Activated CD8-positive, alpha-beta memory T cell treated with anti-CD3 and anti-CD28 coated beads, Interleukin-2, amount 50 U/mL, for 1 hour (primary cell): ENCODE results near the gene CRYBG3.

Source experiments
- DNase-seq: peaks from one replicate; pipeline ENCODE4 v3.0.0-alpha.2; 2020; ENCODE audit errors: extremely low read depth

Gene CRYBG3

DNA sequence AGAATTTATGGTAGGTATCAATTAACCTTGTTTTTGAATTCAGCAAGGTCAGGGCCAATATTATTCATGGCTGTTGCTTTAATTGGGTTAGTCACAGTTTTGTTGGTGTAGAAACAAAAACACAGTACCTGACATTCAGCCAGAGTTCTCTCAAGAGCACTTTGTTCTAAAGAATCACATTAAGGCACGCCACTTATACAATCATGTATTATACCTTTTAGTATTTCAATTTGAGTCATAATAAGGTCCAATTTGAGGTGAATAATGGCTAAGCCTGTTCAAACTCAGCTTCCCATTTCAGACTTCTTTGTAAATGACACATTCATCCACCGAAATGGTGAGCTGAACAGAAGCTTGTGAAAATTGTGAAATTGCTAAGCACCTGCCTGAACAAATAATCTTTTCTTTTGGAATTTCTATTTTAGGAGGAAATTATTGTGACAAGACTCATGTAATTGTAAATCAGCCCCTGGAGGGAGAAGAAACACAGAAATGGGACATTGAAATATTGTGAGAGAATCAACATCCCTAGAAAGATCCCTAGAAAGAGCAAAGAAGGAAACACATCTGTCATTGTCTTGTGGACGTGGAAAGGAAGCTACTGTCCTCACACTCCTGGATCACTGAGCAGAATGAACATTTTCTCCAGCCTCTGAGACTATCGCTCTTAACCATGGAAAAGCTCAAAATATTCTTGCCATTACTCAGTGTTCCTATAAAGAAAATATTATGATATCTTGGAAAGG, 121.2 kb downstream of the CRYBG3 start:
- DNase-seq: no peak

DNA sequence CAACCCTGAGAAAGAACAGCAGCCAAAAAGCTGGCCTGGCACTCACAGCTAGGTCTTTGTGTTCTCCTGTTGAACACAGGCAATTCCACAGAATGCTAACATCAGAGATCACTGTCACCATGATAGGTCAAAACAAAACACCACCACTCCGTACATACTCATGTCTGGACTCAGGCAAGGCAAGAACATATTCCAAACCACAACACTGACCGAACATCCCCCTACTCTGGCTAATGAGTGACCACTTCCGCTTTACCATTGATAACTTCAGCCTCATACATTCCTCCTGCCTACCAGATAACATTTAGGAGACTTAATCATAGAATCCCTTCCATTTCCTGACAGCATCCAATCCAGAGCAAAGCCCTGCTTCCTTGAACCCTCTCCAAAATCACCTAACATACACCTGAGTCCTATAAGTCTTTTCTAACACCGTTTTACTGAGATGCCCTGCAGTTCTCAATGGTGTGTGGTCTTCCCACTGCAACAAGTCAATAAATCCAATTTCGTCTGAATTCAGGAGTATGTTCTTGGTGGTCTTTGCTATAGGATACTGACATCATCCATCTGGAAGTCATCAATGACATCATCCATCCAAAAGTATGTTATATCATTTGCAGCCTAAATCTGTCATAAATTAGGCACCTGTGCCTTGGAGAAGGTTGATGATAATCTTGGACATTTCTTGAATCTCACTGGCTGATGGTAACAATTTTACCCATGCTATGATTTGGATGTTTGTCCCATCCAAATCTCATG, 126.7 kb downstream of the CRYBG3 start:
- no peak for DNase-seq

GRCh38 chr3:97949110-97949485, 127.3 kb downstream of the CRYBG3 start:
- DNase-seq: no peak

DNA sequence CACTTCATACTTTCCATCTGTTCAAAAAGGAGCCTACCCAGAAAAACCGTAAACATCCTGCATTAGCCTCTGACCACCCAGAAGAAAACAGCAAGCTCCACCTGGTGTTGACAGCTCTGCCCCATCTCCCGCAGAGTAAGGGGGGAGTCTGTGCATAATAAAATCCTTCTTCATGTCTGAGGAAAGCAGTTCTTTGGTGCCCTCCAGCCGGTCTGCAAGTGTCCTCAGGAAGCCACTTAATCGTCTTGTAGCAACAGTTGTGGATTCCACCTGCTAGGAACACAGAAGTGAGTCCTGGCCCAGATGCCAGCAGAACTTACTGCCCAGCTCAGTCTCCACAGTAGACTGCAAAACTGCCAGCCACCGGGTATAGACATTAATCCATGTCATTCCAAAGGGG, 127.9 kb downstream of the CRYBG3 start:
- no peak for DNase-seq

DNA sequence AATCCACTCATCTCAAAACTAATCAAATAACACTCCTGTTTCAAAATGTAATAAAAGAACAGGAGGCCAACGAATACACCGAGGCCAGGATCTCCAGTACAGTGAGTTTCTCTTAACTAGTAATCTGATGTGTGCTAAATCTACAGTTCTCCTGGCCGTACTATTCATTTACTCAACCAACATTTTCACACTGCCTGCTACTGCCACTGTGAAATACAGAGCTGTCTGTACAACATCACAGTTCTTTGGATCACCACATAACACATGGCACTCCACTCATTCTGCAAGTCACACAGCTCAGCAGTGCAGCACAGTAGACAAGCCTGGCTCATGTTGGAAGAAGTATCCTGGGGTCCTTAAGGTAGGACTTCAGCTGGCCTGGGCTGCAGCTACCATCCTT, 128.5 kb downstream of the CRYBG3 start:
- no peak for DNase-seq

DNA sequence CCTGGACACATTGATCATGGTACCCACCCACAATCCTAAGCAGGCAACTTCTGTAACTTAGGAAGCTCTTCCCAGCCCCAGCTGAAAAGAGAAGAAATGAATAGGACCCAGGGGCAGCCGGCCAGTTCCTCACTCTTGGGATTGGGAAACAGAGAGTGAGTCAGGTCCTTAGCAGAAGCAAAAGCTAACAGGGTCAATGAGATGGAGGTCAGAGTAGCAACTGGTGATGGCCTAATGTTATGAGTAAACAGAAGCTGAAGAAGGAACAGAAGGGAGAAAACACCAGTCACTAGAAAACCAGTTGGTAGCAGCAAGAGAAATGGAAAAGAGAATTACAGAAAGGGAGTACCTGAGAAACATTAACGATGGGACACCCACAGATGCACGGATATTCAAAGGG, 130.5 kb downstream of the CRYBG3 start:
- DNase-seq: no peak

GRCh38 chr3:97952872-97953271, 131.1 kb downstream of the CRYBG3 start:
- no peak for DNase-seq

DNA sequence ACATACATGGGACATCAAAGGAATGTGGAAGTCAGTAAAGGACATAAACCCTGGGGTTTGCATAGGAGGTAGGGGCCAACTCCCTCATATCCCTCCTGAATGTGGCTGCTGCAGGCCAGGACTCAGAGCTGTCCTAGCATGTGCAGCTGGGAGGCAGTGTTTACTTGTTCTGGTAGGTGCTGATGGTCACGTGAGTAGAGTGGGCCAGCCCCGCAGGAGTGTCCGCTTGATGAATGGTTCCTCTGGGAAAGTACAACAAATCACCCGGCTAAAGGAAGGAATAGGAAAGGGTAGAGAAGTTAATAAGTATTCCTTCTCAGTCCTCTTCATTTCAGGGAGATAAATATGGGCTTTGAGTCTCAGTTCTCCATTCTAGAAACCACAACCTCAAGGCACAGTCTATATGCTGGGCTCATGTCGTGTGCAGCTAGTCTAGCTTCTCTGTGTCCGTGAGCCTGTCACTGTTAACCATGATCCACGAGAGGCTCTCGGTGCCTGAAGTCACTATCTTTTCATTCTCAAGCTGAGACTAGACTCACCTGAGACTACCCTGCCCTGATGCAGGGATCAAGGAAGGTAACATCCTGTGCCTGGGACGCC, 132.5 kb downstream of the CRYBG3 start:
- no peak for DNase-seq

DNA sequence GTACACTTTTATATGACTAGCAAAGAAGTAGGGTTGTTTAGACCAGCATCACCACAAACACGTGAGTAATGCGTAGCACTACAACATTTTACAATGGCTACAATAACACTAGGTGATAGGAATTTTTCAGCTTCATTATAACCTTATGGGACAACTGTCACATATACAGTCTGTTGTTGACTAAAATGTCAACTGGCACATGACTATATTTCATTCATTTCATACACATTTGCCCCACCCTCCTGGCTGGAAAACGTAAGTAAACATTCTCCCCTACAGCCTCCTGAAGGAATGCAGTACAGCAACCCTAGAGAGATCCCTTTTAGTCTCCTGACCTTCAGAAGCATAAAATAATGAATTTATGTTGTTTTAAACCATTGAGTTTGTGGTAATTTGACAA, 134.2 kb downstream of the CRYBG3 start:
- DNase-seq: no peak

GRCh38 chr3:97957617-97958311, 136.0 kb downstream of the CRYBG3 start:
- DNase-seq: no peak

DNA sequence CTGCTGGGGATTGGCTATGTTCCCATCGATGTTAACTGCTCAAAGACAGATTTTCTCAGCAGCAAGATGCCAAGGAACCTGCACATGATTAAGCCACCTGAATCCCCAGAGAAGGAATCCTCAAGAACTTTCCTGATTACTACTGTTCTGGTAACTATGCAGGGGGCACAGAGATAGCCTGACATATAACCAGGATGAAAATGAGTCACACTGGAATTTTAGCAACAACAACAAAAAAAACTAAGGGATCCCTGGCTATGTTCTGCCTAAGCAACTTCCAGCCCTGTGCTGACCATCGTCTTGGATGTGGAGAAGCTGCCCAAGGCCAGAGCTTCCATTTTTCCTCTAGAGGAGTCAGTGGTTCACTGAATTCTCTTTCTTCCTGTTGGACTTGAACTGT, 136.6 kb downstream of the CRYBG3 start:
- no peak for DNase-seq

GRCh38 chr3:97958796-97959195, 137.0 kb downstream of the CRYBG3 start:
- DNase-seq: no peak

GRCh38 chr3:97959872-97960271, 138.1 kb downstream of the CRYBG3 start:
- no peak for DNase-seq

DNA sequence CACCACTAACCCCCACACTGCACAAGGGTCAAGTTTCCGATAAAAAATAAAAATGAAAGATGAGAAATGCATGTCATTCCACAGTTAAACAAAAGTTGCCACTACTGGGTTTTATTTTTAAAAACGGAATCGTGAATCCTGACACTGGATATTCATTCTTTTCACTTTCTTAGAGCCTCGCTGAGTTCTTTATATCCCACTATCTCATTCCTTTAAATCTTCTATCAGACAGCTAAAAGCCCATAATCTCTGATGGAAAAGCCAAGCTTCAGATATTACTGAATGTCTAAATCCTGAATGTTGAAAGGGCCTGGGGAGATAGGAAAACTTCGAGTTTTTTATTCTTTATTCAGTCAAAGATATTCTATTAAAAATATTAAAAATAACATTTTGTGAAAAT, 138.7 kb downstream of the CRYBG3 start:
- DNase-seq: no peak

DNA sequence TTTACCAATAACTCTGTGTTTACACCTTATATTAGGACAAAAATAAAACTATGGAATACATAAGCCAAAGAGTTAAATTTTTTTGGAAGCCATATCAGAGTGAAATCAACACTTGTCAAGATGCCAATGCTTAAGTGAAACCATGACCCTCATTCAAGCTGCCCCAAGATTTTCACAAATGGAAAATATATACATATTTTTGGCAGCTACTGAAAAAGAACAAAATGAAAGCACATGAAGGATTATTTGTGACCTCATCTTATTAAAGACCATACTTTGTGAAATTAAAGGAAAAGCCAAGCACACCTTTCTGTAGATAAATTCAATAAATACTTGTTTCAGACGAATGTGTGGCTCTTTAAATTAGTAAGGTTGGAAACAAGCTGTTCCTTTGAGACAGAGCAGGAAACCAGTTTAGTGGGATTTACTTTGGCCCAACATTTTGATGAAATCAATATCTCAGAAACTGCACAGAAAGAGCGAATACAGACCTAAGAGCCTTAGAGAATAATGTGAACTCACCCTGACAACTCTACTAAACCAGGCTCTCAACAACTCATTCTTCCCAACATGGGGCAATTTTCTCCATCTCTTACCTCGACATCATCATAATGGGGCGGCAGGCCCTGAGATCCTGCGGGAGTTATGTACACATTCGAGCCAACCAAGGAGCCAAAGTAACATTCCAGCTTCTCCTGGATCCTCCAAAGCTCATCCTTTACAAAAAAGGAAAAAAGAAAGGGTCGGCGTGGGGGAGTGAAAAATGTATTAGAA, 139.4 kb downstream of the CRYBG3 start:
- DNase-seq: no peak

GRCh38 chr3:97967966-97968365, 146.2 kb downstream of the CRYBG3 start:
- DNase-seq: no peak

GRCh38 chr3:97968376-97968775, 146.6 kb downstream of the CRYBG3 start:
- no peak for DNase-seq

DNA sequence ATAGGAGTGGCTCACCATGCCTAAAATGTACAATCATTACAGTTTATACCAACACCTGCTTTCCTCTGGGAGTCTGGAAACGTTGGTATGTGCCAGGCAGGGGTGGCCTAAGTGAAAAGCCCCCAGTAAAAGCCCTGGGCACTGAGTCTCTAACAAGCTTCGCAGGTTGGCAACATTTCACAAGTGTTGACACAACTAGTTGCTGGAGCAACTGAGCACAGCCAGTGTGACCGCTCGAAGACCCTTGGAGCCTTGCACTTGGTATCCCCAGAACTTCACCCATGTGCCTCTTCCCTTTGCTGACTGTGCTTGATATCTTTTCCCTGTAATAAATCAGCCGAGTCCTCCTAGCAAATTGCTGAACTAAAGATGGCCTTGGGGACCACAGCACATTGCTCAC, 147.7 kb downstream of the CRYBG3 start:
- no peak for DNase-seq

GRCh38 chr3:97970156-97970555, 148.3 kb downstream of the CRYBG3 start:
- DNase-seq: no peak

GRCh38 chr3:97970956-97971620, 149.3 kb downstream of the CRYBG3 start:
- no peak for DNase-seq
